Neutrophil (primary cell): Measurements from ENCODE around the gene SLC30A1.

ENCODE experiments used
- H3K27ac ChIP-seq: fragments of 200-600 bp; sonication (generic); 2 replicates; pipeline ENCODE4 v1.5.1; 2016; ENCODE audit warnings: mild to moderate bottlenecking, moderate library complexity
- H3K27me3 ChIP-seq: fragments of 200-600 bp; sonication (generic); 2 replicates; pipeline ENCODE4 v1.6.0; 2016; ENCODE audit warnings: mild to moderate bottlenecking
- H3K36me3 ChIP-seq: fragments of 200-600 bp; sonication (generic); 2 replicates; pipeline ENCODE4 v1.5.1; 2017
- H3K4me1 ChIP-seq, 2 experiments: fragments of 200-600 bp in 1 of 2; sonication (generic) in 1 of 2; 1 replicate in 1 of 2; 2 replicates in 1 of 2; pipeline versions ENCODE4 v1.5.1 to v1.6.1; 2013 to 2016; ENCODE audit warnings: low read depth in 1 of 2, low read length in 1 of 2, mild to moderate bottlenecking in 1 of 2, moderate library complexity in 1 of 2; ENCODE audit not compliant: control insufficient read depth in 1 of 2, insufficient read depth in 1 of 2
- H3K4me3 ChIP-seq, 2 experiments: fragments of 200-600 bp in 1 of 2; sonication (generic) in 1 of 2; 1 replicate in 1 of 2; 2 replicates in 1 of 2; pipeline ENCODE4 v1.5.1; 2013 to 2016; ENCODE audit warnings: low read depth in 1 of 2, low read length in 1 of 2, mild to moderate bottlenecking in 1 of 2, moderate library complexity in 1 of 2
- H3K9me3 ChIP-seq: fragments of 200-600 bp; sonication (generic); 2 replicates; pipeline ENCODE4 v1.5.1; 2016
- CTCF ChIP-seq: fragments of 200-600 bp; sonication (generic); IDR thresholded peaks from 2 replicates; pipeline ENCODE4 v1.5.1; 2016; ENCODE audit warnings: antibody characterized with exemption

Gene SLC30A1

DNA sequence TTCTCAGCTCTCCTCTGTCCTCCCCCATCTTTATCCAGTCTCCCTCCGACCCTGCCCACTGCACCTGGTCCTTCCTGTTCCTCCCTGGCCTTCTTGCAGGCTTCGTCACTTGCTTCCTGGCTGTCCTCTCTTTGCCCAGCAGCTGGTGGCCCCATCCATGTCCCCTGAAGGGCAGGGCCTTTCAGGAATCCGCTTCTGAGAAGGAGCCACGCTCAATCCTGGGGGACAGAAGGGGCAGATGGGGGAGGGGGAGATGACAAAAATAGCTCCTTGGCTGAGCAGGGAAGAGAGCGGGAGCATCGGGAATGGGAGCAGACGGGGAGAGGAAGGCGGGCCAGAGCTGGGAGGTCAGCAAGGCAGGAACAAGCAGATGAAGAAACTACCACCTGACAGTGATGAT lies 40.7 kb downstream of the SLC30A1 start:
- TF ChIP-seq CTCF: no peak
- no peaks in the 10 kb centered on the region for H3K27me3 ChIP-seq
- peaks cover 5 to 7% of the 10 kb centered on the region in 2 experiments for H3K4me1 ChIP-seq
- H3K36me3 ChIP-seq: no peaks in the 10 kb centered on the region
- no peaks in the 10 kb centered on the region for H3K9me3 ChIP-seq
- no peak overlapping the region for H3K27ac ChIP-seq
- H3K4me3 ChIP-seq: no peak overlapping the region

- Histone ChIP-seq H3K36me3 (no peaks in the 10 kb centered on the region), H3K4me3 (no peak overlapping the region), H3K4me1 (no peaks in the 10 kb centered on the region), H3K9me3 (no peaks in the 10 kb centered on the region), H3K27me3 (no peaks in the 10 kb centered on the region), H3K27ac (no peak overlapping the region)
- no peak for TF ChIP-seq CTCF
Measured at GRCh38 chr1:211537253-211537652, 41.7 kb downstream of the SLC30A1 start.

GRCh38 chr1:211536606-211537005 lies 42.4 kb downstream of the SLC30A1 start:
- Histone ChIP-seq H3K36me3 (no peaks in the 10 kb centered on the region), H3K9me3 (no peaks in the 10 kb centered on the region), H3K4me1 (no peaks in the 10 kb centered on the region), H3K27me3 (no peaks in the 10 kb centered on the region), H3K4me3 (no peak overlapping the region), H3K27ac (no peak overlapping the region)
- TF ChIP-seq CTCF: no peak

GRCh38 chr1:211535346-211535745 lies 43.6 kb downstream of the SLC30A1 start:
- no peaks in the 10 kb centered on the region for H3K4me1 ChIP-seq
- H3K27me3 ChIP-seq: no peaks in the 10 kb centered on the region
- H3K9me3 ChIP-seq: no peaks in the 10 kb centered on the region
- no peak overlapping the region for H3K27ac ChIP-seq
- no peak for TF ChIP-seq CTCF
- no peaks in the 10 kb centered on the region for H3K36me3 ChIP-seq
- H3K4me3 ChIP-seq: no peak overlapping the region

- Histone ChIP-seq H3K36me3 (no peaks in the 10 kb centered on the region), H3K9me3 (no peaks in the 10 kb centered on the region), H3K4me3 (no peak overlapping the region), H3K27ac (no peak overlapping the region), H3K4me1 (no peaks in the 10 kb centered on the region), H3K27me3 (no peaks in the 10 kb centered on the region)
- no peak for TF ChIP-seq CTCF
Measured at GRCh38 chr1:211534545-211535291, 44.2 kb downstream of the SLC30A1 start.
